ENCODE measurements around the gene MMP10.

MMP10 gene

DNA sequence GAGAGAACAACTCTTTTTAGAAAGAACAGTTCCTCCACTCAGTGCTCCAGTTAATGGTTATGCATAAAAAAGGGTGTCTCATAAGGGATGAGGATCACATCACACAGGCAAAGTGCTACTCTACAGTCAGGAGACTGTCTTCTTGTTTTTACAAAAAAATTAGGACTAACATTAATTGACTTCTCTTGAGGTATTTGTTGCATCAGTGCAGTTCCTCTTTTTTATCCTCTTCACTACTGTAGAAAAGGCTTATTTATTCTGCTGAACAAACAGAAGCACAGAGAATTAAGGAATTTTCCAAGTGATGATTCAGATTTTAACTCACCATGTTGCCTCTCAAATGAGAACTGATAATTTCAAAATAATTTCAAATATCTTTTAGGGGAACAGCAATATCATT, 57.6 kb downstream of the MMP10 start:
- no peak for DNase-seq
